AG10803 (cell line): Measurements from ENCODE around the gene TTLL12.

ENCODE experiments used
- DNase-seq: peaks from one replicate; pipeline ENCODE4 v3.0.0; 2010; ENCODE audit warnings: low read depth
- H3K4me3 ChIP-seq: 2 replicates; pipeline ENCODE4 v1.5.1; 2011; ENCODE audit warnings: mild to moderate bottlenecking, low read length, control low read depth
- TF ChIP-seq, protein P1 (sequence below): conservative IDR thresholded peaks from 2 replicates; pipeline ENCODE4 v1.5.1; 2011; ENCODE audit warnings: mild to moderate bottlenecking, low read length, control low read depth, inconsistent platforms

TTLL12 gene

DNA sequence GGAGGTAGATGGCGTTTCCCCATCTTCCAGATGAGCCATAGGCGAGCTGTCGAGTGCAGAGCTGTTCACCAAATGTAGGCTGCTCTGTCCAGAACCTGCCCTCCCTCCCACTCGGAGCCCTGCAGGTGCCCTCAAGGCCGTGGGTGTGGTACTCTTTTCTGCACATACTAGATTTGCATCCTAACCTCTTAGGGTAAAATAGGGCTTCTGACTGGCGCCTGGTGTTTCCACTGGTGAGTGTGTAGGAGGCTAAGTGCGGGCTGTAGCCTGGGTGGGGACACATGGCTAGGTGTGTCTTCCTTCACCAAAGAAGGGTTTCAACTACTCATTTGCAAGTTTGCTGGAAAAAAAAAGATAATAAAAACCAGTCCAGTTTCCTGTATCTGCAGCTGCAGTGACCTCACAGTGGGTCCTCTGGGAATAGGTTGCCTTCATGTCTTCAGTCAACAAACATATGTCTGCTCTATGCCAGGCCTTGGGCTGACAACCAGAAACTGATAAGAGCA is 67.9 kb downstream of the TTLL12 start:
- DNase-seq: no peak
- H3K4me3 ChIP-seq: no peak overlapping the region
- TF ChIP-seq, protein P1, sequence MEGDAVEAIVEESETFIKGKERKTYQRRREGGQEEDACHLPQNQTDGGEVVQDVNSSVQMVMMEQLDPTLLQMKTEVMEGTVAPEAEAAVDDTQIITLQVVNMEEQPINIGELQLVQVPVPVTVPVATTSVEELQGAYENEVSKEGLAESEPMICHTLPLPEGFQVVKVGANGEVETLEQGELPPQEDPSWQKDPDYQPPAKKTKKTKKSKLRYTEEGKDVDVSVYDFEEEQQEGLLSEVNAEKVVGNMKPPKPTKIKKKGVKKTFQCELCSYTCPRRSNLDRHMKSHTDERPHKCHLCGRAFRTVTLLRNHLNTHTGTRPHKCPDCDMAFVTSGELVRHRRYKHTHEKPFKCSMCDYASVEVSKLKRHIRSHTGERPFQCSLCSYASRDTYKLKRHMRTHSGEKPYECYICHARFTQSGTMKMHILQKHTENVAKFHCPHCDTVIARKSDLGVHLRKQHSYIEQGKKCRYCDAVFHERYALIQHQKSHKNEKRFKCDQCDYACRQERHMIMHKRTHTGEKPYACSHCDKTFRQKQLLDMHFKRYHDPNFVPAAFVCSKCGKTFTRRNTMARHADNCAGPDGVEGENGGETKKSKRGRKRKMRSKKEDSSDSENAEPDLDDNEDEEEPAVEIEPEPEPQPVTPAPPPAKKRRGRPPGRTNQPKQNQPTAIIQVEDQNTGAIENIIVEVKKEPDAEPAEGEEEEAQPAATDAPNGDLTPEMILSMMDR: no peak

DNA sequence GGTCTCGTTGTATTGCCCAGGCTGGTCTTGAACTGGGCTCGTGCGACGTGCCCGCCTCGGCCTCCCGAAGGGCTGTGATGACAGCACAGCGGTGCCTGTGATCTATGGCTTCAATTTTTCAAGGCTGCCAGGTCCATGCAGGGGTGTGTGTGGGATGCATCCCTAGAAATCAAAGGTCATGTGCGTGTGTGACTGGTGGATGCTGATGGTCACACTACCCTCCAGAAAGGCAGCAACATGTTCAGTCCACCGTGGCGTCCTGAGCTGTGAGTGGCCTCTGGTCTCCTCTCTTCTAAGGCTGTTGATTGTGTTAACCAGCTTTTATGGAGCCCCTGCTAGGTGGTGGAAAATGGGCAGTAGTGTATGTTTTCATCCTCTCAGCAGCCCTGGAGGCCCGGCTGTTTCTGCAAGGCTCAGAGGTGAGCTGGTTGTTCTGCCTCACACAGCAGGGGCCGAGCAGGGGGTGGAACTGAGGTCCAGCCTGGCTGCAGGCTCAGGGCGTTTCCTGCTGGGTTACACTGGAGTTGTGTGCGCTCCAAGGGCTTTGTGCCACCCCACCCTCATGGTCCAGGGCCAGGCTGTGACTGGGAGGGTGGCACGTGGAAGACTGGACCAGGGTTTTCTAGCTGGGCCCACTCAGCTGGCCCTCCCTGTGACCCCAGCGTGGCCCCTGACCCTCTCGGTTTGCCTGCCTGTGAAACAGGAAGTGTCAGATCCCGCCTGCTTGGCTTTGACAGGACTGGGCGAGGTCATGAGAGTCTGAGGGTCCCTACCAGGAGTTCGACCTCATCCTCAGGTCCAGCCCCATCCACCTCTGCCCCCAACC is 68.7 kb downstream of the TTLL12 start:
- DNase-seq: no peak
- TF ChIP-seq, protein P1: no peak
- H3K4me3 ChIP-seq: no peak overlapping the region

DNA sequence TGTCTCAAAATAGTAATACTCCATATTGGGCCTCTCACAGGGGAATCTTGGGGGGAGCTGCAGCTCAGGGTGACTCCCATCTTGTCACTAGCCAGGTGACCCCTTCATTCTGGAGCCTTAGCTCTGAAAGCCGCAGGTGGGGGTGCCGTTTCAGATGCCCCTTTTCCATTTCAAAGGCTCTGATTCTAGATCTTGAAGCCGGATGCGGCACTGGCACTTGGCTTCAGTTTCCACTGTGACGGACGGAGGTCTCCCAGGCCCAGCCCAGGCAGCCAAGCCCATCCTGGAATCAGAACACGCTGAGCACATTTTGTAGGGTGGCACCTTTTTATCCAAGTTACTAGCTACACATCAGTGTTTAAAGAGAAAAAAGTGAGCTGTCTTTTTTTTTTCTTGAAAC is 70.0 kb downstream of the TTLL12 start:
- no peak for DNase-seq
- TF ChIP-seq, protein P1: no peak
- H3K4me3 ChIP-seq: no peak overlapping the region
